GM19468 (cell line): ENCODE measurements around the gene PHACTR1.
"Not testable (repeated sequence)": the region's sequence is repeated elsewhere in the genome, so short reads cannot be mapped to it uniquely, and the experiment has no call there.

ENCODE experiments used
- ATAC-seq: cut with Tn5 transposase; IDR thresholded peaks from one replicate; pipeline ENCODE4 v1.9.1; 2021; ENCODE audit warnings: mild to moderate bottlenecking, moderate library complexity, moderate number of reproducible peaks; ENCODE audit not compliant: unreplicated experiment; ENCODE audit errors: extremely low read depth

Gene PHACTR1

GRCh38 chr6:12941422-12941821, 224.9 kb downstream of the PHACTR1 start:
- no peak for ATAC-seq

DNA sequence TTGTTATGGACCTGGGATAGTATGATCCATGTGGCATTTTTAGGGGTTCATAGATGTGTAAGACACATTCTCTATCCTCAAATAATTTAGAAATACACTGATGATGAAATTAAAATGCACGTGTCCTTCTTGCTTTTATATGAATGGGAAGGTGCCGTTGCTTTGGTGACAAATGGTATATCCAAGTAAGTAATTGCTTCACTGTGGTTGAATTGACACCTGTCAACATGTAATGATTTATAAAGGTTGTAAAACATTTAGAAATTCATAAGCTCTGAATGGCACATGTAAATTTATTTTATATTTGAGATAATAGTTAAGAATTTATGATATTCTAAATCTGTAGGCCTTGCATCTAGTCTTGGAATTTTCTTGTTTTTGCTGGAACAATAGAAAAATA, 227.0 kb downstream of the PHACTR1 start:
- ATAC-seq, result no peak

- no peak for ATAC-seq
Observed at GRCh38 chr6:12944001-12944400, 227.4 kb downstream of the PHACTR1 start.

DNA sequence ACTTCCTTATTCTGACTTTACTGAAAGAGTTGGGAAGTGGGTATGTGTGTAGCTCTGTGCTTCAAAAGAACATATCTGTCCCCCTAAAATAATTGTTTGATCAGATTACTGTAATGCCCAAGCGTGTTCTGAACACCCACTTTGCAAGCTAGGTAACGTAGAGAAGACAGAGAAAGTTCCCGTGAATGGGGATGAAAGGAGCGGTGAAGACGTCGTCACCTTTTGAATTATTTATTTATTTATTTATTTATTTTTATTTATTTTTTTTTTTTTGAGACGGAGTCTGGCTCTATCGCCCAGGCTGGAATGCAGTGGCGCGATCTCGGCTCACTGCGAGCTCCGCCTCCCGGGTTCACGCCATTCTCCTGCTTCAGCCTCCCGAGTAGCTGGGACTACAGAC, 228.0 kb downstream of the PHACTR1 start:
- not testable (repeated sequence) for ATAC-seq

- ATAC-seq, result no peak
Observed at GRCh38 chr6:12947151-12947871, 230.7 kb downstream of the PHACTR1 start.

DNA sequence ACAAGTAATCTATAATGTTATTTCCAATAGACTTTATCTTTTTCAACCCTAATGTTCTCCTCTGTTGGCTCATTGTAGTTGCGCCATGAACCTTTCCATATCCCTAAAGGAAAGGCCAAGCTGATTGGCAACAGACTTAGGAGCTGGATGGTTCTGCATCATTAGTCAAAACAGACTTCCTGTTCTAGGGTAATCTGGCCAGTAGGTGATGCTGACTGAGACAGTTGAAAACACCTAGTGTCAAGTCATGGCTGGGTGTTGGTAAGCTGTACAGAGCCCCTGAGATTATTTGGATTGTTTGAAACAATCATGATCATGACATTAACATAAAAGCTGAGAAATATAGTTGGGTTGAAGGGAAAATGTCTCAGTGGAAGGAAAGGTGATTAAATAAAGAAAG, 231.4 kb downstream of the PHACTR1 start:
- ATAC-seq, result no peak

- ATAC-seq, result no peak
Observed at GRCh38 chr6:12950976-12951375, 234.4 kb downstream of the PHACTR1 start.

DNA sequence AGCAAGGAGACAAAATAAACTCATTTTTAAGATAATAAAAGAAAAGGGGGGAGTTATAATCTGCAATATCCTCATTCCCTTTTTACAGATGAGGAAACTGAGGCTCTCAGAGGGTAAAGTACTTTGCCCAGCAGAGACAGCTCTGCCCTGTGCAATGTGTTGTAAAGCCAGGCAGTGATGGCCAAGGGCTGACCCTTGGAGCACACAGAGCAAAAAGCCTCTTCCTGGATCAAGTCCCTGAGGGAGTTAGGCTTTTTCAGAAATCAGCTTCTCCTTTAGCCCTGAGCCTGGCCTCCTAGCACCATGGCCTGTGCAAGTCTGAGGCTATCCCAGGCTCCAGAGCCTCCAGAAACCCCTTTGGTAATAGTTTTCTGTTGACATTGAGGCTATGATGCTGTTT, 234.8 kb downstream of the PHACTR1 start:
- no peak for ATAC-seq

DNA sequence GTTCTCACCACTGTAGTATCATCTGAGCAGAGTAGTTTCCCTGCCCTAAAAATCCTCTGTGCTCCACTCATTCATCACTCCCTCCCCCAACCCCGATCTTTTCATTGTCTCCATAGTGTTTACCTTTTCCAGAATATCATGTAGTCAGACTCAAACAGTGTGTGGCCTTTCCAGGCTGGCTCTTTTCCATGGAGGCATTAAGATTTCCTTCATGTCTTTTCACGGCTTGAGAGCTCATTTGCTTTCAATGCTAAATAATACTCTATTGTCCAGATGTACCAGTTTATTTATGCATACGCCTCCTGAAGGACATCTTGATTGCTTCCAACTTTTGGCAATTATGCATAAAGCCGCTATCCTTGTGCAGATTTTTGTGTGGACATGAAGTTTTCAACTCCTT, 235.8 kb downstream of the PHACTR1 start:
- no peak for ATAC-seq

DNA sequence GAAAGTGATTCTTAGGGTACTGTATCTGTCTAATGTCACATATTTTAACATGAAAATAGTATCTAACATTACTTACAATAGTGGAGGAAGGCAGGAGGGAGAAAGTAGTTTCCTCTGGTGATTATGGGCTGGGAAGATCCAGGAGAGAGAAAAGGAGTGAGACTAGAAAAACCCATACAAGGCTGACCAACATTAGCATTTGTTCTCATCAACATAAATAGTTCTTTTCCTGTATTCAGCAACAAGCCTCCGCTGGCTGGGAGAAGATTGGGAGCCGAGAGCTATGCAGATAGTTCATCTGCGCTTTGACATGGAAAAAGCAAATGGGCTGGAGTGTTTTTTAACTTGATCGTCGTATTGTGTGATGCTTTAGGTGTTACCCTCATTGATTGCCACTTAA, 239.4 kb downstream of the PHACTR1 start:
- ATAC-seq, result no peak

DNA sequence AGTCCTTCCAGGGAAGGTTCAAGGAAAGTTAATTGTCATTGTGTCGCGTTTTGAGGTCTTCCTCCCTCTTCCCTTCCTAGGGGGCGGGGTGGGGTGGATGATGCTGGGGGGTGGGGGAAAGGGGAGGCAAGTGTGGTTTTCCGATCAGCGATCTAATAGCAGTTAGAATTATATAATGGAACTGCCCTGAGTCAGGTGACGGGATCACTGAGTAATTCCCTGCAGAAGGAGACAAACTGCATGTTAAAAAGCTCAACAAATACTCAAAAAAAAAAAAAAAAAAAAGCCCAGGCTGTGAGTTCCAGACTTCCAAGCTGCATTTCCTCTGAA, 240.4 kb downstream of the PHACTR1 start:
- ATAC-seq, result no peak

GRCh38 chr6:12957321-12958051, 240.9 kb downstream of the PHACTR1 start:
- no peak for ATAC-seq

DNA sequence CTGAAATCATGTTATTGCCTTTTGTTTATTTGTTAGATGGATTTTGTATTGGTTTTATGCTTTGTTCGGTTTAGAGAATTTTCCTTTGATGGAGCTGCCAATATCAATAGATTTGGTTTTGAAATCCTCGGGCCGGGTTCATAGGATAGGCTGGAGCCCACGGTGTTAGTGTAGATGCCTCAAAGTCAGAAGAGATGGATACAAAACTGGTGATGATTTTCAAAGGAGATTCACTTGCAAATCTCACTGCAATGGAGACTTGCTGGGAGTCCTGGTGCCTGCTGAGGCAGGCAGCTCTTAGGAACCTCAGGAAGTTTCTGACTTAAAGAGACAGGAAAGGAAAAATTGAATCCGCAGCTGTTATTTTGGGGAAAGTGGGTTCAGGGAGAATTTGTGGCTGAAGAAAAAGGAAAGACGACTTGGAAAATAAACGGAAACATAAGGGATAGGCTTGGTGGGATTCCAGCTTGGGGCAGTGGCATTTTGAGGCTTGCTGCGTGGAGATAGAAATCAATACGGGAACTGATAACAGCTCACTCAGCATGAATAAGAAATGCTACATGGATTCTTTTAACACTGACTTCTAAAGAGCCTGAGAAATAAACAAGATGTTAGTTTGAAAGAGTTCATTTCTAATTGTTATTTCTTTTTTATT, 241.6 kb downstream of the PHACTR1 start:
- ATAC-seq, result no peak

GRCh38 chr6:12961761-12962160, 245.2 kb downstream of the PHACTR1 start:
- no peak for ATAC-seq

DNA sequence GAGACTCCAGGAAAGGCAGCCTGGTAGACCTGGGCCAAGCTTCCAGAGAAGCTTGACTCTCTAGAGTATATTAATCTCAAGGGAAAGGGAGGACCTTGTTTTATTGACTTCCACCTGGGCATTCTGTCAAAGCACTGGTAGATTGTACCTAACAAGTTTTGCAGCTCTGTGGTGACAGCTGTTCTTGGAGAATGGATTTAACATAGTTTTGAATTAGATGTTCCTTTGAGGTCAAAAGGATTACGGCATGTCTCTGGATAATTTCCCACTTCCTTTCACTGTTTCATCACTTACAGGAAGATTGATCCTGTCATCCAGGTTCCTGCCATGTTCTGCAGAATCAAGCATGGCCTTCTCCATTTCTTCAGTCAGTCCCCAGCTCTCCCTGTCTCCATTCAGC, 246.0 kb downstream of the PHACTR1 start:
- ATAC-seq, result no peak

DNA sequence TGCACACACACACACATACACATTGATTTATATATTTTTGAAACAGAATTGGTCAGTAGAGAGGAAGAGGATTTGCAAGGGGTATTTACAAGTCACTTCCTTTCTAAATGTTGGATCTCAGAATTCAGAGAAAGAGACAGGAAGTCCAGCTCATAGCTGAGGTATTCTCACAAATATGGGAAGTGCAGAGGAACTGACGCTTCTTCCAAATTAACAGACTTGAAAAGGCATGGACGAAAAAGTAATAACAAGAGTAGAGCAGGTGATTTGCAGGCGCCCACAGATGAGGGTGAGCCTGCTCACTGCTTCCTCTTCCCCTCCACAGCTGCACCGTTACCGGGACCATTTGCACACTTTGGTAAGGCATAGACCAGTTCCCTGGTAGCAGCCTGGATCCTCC, 246.4 kb downstream of the PHACTR1 start:
- no peak for ATAC-seq

DNA sequence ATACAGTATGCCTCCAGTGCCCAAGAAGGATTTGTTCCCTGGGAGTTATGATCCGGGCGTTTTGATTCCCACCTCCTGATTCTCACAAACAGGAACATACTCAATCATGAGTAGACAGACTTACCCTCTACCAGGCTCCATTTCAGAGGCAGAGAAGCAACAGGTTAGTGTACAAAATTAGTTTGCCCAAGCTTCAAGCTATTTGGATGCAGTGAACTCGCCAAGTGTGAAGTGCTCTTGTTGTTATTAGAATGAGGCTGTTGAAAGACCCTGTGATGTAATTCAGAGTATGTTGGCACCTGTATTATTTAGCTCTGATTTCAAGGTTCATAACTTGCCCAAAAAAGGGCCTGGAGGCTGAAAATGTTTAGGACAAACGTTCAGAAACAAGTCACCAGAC, 247.0 kb downstream of the PHACTR1 start:
- ATAC-seq, result no peak

DNA sequence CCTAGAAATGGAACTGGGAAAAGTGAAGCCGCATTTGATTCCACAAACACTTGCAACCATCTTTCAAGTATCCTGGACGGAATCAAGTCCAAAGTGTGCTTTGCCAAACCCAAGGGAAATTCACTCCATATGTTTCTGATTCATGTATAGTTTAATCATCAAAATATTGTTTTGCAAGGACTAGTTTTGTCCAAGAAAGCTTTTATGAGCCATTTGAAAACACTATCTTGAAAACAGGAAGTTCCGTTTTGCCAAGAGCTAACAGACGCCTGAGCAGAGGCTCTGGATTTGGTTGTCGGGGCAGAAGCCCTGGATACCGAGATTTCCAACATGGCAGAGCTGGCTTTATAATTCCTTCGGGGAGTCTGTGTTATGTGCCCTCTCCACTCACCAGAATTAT, 251.1 kb downstream of the PHACTR1 start:
- ATAC-seq, result no peak

DNA sequence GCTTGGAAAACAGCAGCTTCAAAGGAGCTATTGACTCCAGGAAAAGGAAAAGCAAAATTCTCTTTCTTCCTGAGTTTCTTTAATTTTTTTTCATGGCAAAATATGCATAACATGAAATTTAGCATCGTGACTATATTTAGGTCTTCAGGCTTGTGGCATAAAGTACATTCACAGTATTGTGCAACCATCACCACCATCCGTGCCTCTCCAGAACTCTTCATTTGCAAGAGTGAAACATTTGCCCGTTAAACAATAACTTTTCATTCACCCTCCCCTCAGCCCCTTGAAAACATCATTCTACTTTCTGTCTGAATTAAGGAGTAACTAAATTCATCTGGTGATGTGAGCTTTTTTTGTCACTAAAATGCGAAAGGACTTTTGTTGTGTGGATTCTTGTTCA, 251.7 kb downstream of the PHACTR1 start:
- no peak for ATAC-seq

DNA sequence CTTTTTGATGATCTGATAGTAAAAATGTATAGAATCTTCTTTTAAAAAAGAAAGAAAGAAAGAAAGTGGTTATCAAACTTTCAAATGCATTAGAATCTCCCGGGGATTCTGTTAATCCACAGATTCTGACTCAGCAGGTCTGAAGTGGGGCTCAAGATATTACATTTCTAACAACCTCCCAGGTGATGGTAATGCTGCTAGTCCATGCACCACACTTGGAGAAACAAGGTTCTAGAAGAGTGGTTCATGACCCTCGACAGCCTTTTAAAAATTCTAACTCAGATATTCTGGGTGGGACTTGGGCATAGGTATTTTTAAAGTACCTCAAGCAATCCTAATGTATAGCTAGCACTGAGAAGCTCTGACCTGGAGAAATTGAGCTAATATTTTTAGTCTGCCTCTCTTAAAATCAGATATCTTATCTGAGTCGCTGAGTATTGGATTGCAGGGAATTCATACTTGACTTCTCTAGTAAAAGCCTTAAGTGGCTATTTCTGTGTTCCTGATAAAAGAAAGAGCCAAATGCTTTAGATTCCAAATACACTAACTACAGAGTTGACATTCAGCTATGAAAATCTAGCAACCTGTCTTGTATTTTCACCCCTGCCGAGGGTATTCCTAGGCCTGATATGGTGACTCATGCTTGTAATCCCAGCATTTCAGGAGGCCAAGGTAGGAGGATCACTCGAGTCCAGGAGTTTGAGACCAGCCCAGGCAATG, 252.4 kb downstream of the PHACTR1 start:
- no peak for ATAC-seq

DNA sequence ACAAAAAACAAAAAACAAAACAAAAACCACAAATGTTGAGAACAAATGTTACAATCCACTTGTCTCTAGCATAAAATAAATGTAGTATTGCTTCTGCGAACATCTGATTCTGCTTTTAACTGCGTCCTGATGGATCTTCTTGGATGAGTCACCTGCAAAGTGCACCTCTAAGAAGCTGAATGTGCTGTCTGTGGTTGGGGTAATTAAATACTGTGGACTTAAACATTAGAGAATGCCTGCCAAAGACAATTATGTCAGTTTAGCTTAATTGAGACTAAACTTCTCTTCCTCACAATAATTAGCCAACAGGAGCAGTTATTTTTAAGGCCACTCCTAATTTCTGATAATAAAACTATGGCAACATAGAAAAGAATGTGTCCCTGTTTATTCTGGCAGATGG, 253.4 kb downstream of the PHACTR1 start:
- ATAC-seq, result no peak
